ENCODE results near the gene GJA3.

GJA3 gene

DNA sequence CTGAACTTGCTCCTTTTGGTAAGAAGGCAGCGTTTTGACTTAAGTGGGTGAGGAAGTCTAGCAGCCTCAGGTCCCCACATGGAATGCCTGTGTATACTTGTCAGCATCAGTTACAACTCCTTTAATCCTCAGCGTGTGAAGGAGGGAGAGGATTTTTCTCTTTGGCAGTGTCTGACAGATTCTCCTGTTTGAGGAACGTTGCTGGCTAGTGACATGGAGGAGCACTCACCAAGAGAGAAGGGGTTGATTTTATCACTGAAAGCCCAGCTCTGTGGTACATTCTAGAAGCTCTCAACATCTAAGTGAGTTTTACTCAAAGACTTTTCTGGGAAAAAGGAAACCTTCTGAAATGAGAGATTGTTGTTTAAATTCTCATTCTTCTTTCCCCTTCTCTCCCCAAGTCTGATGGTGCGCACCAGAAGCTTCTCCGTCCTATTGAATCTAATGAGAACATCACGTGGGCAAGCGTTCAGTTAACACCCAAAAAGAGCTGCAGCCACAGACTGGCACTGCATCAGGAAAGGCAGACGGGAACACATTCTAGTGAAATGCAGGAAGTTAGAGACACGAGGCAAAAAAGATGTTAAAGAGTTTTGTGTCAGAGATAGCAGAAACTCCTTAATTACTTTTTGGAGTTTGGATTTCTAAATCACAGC lies 58.2 kb downstream of the GJA3 start:
- CTCF ChIA-PET = no interaction called here
- TF ChIP-seq ZNF384 (IDR thresholded peaks at IDR 0.05) (no peak), LEF1 (IDR thresholded peaks at IDR 0.05; ENCODE audit: borderline replicate concordance) (no peak), ELF4 (IDR thresholded peaks at IDR 0.05) (no peak)
- no peak for DNase-seq (ENCODE audit: extremely low spot score)
- POLR2A ChIA-PET = no interaction called here

DNA sequence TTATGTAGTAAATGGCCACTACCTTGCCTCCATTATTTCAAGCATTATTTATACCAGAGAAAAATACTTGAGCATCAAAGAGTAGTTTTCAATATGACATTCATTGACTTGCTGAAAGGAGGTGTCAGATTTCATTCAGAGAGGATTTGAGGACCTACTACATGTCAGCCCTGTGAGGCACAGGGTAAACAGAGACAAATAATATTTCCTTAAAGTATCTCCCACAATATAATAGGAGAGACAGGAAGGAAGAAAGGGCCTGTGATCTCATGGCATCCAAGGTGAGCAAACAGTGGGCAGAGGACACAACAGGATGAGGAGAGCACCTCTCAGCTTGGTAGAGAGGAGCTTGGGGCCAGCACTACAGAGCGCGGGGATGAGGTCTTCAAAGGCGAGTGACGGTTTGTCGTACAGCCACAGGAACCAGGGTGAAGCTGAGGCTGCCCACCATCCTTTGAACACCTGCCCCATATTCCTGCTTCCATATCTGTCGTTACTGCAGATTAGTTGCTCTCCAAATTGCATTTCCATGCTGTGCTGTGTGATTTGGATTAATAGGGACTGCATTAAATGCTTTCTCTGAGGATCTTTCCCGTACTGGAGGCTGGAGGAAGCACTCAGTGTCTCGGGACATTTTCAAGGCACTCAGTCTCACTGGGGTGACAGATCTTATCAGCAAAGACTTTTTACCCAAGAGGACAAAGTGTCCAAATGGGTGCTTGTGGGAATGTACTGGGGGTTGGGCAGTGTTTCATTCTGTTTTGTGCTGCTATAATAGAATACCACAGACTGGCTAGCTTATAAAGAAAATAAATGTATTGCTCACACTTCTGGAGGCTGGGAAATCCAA lies 59.2 kb downstream of the GJA3 start:
- DNase-seq (ENCODE audit: extremely low spot score) = no peak
- CTCF ChIA-PET = no interaction called here
- POLR2A ChIA-PET = no interaction called here
- TF ChIP-seq FOXM1 (IDR thresholded peaks at IDR 0.05; ENCODE audit: borderline replicate concordance) (no peak), ELF4 (IDR thresholded peaks at IDR 0.05) (no peak), BHLHE40 (IDR thresholded peaks at IDR 0.05; ENCODE audit: borderline replicate concordance) (no peak), CTBP1 (IDR thresholded peaks at IDR 0.05; ENCODE audit: borderline replicate concordance) (no peak), NFRKB (IDR thresholded peaks at IDR 0.05) (no peak), HDGF (IDR thresholded peaks at IDR 0.05; ENCODE audit: borderline replicate concordance) (no peak), FOXA1 (IDR thresholded peaks at IDR 0.05) (no peak), L3MBTL2 (conservative IDR thresholded peaks at IDR 0.05) (no peak), FOXK2 (IDR thresholded peaks at IDR 0.05) (no peak), TARDBP (IDR thresholded peaks at IDR 0.05) (no peak)

DNA sequence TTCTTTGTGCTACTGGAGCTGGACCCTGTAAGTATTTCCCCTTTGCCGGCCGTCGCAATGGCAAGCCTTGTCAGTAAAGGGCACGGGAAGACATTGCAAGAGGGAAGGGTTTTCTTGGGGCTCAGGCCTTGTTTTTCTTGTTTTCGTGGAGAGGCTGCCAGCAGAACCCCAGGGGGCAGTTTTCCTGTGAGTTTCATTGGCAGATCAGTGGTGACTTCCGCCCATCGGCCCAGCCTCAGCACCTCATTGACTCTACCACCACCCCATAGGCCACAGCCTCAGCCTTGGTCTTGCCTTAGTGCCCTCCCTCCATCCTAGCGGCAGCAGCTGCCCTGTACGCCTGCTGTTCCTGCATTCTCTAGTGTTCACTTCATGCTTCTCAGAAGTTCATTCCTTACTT lies 61.5 kb downstream of the GJA3 start:
- DNase-seq (ENCODE audit: extremely low spot score) = no peak
- POLR2A ChIA-PET = no interaction called here
- CTCF ChIA-PET = no interaction called here
- TF ChIP-seq, protein P1, sequence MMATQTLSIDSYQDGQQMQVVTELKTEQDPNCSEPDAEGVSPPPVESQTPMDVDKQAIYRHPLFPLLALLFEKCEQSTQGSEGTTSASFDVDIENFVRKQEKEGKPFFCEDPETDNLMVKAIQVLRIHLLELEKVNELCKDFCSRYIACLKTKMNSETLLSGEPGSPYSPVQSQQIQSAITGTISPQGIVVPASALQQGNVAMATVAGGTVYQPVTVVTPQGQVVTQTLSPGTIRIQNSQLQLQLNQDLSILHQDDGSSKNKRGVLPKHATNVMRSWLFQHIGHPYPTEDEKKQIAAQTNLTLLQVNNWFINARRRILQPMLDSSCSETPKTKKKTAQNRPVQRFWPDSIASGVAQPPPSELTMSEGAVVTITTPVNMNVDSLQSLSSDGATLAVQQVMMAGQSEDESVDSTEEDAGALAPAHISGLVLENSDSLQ (IDR thresholded peaks at IDR 0.05) = no peak
- TF ChIP-seq L3MBTL2 (conservative IDR thresholded peaks at IDR 0.05) (no peak), TARDBP (IDR thresholded peaks at IDR 0.05) (no peak), SUZ12 (IDR thresholded peaks at IDR 0.05) (no peak), CTBP1 (IDR thresholded peaks at IDR 0.05; ENCODE audit: borderline replicate concordance) (no peak), LEF1 (IDR thresholded peaks at IDR 0.05; ENCODE audit: borderline replicate concordance) (no peak), HDGF (IDR thresholded peaks at IDR 0.05; ENCODE audit: borderline replicate concordance) (no peak), NFRKB (IDR thresholded peaks at IDR 0.05) (no peak), FOXK2 (IDR thresholded peaks at IDR 0.05) (no peak), ARNT (IDR thresholded peaks at IDR 0.05) (no peak), ELF4 (IDR thresholded peaks at IDR 0.05) (no peak), FOXA1 (IDR thresholded peaks at IDR 0.05) (no peak), SP1 (IDR thresholded peaks at IDR 0.05) (no peak), BHLHE40 (IDR thresholded peaks at IDR 0.05; ENCODE audit: borderline replicate concordance) (no peak), ZNF384 (IDR thresholded peaks at IDR 0.05) (no peak), FOXM1 (IDR thresholded peaks at IDR 0.05; ENCODE audit: borderline replicate concordance) (no peak)

DNA sequence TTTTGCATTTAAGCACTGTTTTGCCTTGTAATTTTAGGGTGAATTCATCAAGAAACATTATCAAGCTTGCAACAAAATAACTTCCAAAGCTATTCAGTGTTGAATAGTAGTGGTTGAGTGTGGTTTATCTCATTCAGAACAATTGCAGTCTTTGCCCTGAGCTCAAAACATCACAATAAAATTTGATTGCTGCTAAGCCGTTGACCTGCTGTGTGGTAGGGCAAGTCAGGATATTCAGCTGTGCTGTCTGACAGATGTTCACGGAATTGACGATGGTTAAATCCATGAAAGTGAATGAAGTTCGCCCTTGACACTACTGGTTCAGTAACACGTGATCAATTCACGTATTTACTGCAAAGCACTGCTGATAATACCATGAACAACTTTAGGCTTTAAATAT lies 66.9 kb downstream of the GJA3 start:
- DNase-seq (ENCODE audit: extremely low spot score) = no peak
- ChIA-PET POLR2A (no interaction called here), CTCF (interaction anchor here (0.6 kb wide), 1 partner anchor 89 kb away, joined by 4 read pairs; no protein-coding TSS in a partner anchor)
- no peak for TF ChIP-seq HDGF (IDR thresholded peaks at IDR 0.05; ENCODE audit: borderline replicate concordance)
- TF ChIP-seq SP1 (IDR thresholded peaks at IDR 0.05) = no peak
- TF ChIP-seq NFRKB (IDR thresholded peaks at IDR 0.05) = no peak
- TF ChIP-seq L3MBTL2 (conservative IDR thresholded peaks at IDR 0.05) = no peak
- no peak for TF ChIP-seq SUZ12 (IDR thresholded peaks at IDR 0.05)
- TF ChIP-seq ZNF384 (IDR thresholded peaks at IDR 0.05) = no peak
- TF ChIP-seq TARDBP (IDR thresholded peaks at IDR 0.05) = no peak
- TF ChIP-seq, protein P1 (IDR thresholded peaks at IDR 0.05) = no peak
- no peak for TF ChIP-seq FOXK2 (IDR thresholded peaks at IDR 0.05)
- no peak for TF ChIP-seq CTBP1 (IDR thresholded peaks at IDR 0.05; ENCODE audit: borderline replicate concordance)
- no peak for TF ChIP-seq ELF4 (IDR thresholded peaks at IDR 0.05)
- TF ChIP-seq FOXA1 (IDR thresholded peaks at IDR 0.05) = no peak
- no peak for TF ChIP-seq FOXM1 (IDR thresholded peaks at IDR 0.05; ENCODE audit: borderline replicate concordance)
- TF ChIP-seq LEF1 (IDR thresholded peaks at IDR 0.05; ENCODE audit: borderline replicate concordance) = no peak
- TF ChIP-seq BHLHE40 (IDR thresholded peaks at IDR 0.05; ENCODE audit: borderline replicate concordance) = no peak
- TF ChIP-seq ARNT (IDR thresholded peaks at IDR 0.05) = no peak

DNA sequence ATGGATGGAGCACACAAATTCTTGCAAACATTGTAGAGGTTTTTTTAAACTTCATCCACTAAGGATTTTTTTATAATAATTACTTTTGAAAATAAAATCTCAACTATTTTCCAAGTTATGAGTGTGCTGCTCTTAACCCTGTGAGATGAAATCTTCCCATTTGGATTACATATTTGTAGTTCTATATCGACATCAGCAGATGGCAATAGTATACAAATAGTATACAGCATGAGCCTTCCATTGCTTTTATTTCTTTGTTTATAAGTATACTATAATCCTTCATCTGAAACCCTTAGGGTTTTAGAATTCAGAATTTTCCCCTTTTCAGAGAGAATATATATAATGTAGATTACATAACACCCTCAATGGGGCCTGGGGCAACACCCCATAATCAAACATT lies 70.5 kb downstream of the GJA3 start:
- CTCF ChIA-PET = interaction anchor here (1.2 kb wide), 1 partner anchor 74 kb away, joined by 4 read pairs; no protein-coding TSS in a partner anchor
- POLR2A ChIA-PET = no interaction called here
- TF ChIP-seq SUZ12 (IDR thresholded peaks at IDR 0.05) = no peak
- no peak for DNase-seq (ENCODE audit: extremely low spot score)

All from HEK293T (cell line).